Activated CD4-positive, alpha-beta T cell treated with anti-CD3 and anti-CD28 coated beads, Interleukin-10, Interleukin-2, amounts not matched to agents 100 ng/mL and 50 ng/mL, durations not matched to agents 16 hours and 8 hours (primary cell): Measurements from ENCODE around the gene CADM2.

Experiments
- DNase-seq: peaks from one replicate; pipeline ENCODE4 v3.0.0-alpha.2; 2020

The CADM2 gene

DNA sequence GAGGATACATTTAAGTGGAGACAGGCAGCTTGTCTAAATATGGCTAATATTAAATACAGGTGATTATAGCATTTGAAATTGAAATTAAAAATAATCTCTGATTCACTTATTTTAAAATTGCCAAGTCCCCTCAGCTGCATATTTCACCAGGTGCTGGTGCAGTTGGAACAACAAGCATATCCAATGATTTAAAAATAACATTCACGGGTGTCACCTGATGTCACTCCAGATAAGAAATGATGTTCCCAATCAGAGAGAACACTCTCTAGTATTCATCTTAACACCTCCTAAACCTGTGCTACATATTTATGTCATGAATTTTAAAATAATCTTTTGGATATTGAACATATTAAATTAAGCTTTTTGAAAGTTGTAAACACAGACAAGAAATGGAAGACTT is 249.9 kb downstream of the CADM2 start:
- no peak for DNase-seq

DNA sequence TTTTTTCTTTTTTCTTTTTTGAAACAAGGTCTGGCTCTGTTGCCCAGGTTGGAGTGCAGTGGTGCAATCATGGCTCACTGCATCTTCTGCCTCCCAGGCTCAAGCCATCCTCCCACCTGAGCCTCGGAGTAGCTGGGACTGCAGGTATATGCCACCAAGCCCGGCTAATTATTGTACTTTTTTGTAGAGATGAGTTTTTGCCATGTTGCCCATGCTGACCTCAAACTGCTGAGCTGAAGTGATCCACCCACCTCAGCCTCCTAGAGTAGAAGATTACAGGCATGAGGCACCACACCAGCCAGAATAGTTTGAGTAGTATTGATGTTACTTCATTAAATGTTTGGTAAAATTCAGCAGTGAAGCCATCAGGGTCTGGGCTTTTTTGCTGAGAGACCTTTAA is 251.8 kb downstream of the CADM2 start:
- DNase-seq = no peak

DNA sequence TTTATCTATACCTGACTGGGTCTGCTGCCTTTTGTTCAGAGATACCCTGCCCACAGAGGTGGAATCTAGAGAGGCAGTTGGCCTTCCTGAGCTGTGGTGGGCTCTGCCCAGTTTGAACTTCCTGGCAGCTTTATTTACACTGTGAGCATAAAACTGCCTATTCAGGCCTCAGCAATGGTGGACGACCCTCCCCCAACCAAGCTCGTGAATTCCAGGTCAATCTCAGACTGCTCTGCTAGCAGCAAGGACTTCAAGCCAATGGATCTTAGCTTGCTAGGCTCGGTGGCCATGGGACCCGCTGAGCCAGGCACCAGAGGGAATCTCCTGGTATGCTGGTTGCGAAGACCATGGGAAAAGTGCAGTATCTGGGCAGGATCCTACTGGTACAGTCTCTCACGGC is 270.2 kb downstream of the CADM2 start:
- DNase-seq = no peak

DNA sequence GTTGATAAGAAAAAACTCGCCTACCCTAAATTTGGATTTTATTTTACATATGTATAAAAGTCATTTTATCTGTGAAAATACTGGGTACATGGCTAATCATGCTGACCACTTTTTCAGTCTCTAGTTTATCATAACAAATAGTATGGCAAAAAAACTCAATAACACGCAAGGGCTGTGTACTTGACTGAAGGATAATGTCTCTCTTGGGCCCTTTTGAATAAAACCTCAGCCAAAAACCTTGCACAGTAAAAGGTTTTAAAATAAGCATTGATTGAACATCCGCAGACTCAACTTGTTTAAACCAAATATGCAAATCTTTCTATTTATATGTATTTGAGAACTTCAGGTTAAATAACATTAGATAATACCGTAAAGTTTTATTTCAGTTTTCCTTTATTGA is 285.3 kb downstream of the CADM2 start:
- no peak for DNase-seq

- no peak for DNase-seq
These were observed 285.7 kb downstream of the CADM2 start for GRCh38 chr3:85244519-85244918.

GRCh38 chr3:85251766-85252165 is 293.0 kb downstream of the CADM2 start:
- no peak for DNase-seq

- no peak for DNase-seq
These were observed 293.9 kb downstream of the CADM2 start for GRCh38 chr3:85252686-85253085.

DNA sequence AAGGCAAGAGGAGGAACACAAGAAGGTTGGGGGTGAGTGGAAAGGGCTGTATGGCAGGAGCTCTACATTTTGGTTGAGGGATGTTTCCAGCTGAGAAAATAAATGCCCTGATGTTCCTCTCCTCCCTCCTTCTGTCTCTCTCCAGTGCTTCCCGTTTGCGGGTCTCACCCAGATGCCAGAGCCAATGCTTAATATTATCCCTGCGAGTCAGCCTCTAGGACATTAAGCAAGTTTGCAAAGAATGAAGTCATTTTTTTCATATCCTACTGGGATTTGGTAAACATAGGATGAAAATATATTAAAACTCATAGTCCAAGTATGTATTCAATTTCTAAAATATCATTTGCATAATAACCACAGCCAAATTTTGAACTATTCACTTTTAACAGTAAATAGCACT is 295.9 kb downstream of the CADM2 start:
- no peak for DNase-seq

GRCh38 chr3:85255949-85256348 is 297.2 kb downstream of the CADM2 start:
- no peak for DNase-seq

DNA sequence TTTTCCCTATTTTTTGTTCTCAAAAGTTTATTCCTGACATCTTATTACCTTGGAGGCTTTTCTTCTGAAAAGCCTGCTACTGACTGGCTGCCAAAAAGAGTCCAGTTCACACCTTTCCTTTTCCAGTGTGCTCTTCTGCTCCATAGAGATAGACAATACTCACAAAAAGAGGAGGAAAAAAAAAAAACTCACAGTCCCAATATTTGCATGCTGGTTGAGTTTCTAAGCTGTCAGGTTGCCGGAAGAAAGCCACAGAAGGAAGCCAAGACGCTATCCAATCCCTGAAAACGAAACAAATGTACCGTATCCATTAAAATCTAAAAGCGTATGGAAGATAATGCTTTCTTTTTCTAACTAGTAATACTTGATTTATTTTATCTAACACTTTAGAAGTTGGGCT is 299.5 kb downstream of the CADM2 start:
- no peak for DNase-seq

GRCh38 chr3:85258819-85259218 is 300.0 kb downstream of the CADM2 start:
- no peak for DNase-seq

- DNase-seq = no peak
These were observed 301.0 kb downstream of the CADM2 start for GRCh38 chr3:85259748-85260147.

- DNase-seq = no peak
These were observed 305.6 kb downstream of the CADM2 start for GRCh38 chr3:85264381-85264780.

- DNase-seq = no peak
These were observed 311.7 kb downstream of the CADM2 start for GRCh38 chr3:85270488-85270887.

GRCh38 chr3:85271911-85272310 is 313.1 kb downstream of the CADM2 start:
- DNase-seq = no peak

GRCh38 chr3:85288257-85288656 is 329.5 kb downstream of the CADM2 start:
- no peak for DNase-seq

- DNase-seq = no peak
These were observed 338.5 kb downstream of the CADM2 start for GRCh38 chr3:85297291-85297690.

DNA sequence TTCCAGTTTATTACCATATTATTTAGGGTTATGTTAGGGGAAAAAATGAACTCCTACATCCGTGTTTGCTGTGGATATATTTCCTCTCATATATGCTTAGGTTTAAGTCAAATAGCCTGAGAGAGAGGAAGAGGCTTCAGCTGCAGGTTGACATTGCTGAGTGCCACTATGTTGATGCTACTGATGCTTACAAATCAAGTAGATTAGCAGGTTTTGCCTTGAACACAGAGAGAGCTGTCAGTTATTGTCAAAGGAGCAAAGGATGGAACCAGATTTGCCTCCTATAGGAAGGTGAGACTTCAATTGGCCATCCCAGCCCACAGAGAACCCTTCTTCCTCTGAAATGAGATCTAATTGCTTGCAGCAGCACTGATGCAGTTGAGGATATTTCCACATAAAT is 339.2 kb downstream of the CADM2 start:
- DNase-seq = no peak

DNA sequence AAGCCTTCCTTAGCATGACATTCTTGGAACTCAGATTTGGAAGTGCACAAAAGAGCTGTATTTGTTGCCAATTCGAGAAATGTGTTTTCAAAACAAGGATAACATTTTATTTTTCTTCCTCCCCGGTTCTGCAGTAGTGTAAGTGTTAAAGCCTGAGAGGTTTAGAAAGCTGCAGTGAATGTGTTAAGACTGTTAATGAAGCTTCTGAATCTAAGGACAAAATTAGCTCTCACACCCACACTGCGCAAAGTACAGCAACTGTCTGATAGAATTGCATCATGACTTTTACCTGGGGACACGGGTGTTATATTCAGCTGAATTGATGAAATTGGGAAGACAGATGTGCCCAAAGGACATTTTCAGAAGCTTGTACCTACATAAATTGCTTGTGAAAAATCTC is 344.4 kb downstream of the CADM2 start:
- DNase-seq = no peak

GRCh38 chr3:85304360-85304964 is 345.7 kb downstream of the CADM2 start:
- no peak for DNase-seq

DNA sequence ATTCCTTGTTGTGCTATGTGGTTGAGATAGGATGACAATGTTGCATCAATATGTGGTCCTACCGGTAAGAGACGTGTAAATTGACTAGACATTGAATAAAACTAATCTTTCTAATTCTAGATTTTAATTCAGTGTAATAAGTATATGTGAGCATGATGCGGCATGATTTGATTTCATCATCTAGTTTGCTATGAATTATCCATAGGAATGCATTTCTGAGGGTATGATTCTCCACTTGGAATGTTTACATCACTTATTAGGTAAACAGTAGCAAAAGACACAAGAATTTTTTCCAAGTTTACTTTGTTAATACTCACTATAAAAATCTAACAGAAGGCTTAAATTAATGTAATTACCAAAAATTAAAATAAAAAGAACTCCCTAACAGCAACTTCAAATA is 353.5 kb downstream of the CADM2 start:
- DNase-seq = no peak

DNA sequence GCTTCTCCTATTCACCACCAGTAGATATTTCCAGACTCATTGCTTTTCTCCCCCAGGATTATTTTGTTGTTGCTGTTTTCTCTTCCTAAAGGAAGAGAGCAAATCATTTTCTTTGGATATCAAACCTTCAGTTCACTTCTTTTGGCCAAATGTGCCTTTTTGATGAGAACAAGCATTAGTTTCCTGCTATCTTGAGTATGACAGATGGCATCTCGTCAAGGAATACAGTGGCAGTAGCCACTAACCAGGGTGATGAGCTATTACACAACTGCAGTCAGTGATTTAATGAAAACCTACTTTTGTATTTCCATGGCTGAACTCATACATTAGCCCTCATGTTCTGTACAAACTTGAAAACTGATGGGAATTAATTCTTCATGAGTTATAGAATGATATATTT is 354.6 kb downstream of the CADM2 start:
- DNase-seq = no peak

DNA sequence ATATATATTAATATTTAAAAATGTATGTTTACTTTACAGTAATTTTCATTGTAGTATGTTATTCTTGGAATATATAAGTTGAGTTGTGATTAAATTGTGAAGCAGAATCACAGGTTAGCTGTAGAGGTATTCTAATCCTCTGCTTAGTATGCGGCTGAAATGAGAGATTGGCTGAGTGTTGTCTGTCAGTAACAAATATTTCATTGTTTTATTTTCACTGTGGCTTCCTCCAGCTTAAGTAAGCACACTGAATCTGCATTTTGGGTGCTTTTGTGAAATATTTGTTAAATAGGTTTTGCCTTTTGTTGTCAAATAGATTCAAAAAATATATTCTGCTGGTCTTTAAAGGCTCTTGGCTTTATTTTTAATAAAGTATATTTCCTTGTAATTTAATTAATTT is 357.5 kb downstream of the CADM2 start:
- no peak for DNase-seq

DNA sequence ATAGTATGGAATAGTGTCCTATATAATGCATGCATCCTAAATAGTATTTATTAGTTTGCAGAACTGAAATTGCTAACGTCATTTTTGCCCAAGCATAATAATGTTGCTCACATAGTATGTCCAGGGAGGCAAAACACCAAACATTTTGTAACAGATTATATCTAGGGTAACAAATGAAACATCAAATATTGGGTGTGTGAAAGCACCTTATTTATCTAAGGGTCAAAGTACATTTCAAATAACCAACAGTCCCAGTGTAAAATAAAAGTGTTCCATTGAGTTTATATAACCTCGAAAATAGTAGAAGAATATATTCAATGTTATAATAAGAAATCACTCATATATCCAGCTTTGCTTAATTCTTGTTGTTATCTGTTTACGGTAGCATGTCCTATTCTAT is 363.1 kb downstream of the CADM2 start:
- DNase-seq = no peak

GRCh38 chr3:85330071-85330470 is 371.3 kb downstream of the CADM2 start:
- DNase-seq = no peak

DNA sequence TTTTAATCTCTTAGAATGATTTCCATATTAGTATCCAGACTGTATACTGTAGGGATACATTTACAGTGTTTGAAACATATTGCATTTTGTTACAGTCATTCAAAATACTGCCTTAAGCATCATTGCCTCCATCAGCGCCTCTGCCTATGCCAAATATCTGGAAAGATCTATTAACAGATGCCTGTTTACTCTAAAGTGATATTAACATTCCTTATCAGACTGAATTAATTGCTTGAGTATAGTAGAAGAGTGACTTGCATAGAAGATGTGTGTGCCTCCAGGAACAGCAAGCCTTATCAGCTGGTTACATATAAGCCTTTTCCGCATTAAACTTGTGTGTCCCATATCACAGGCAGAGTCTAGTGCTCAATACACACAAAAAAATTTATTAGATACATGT is 379.1 kb downstream of the CADM2 start:
- DNase-seq = no peak
